MM.1S (cell line): ENCODE results near the gene HDHD5.
A peak's percentile ranks its signal among the peaks of the same experiment; 100 is the strongest.

ENCODE experiments used
- DNase-seq: peaks from one replicate; pipeline ENCODE4 v3.0.0-alpha.2; 2015
- H2AFZ ChIP-seq: fragments of 300-600 bp; sonication (generic); 2 replicates; pipeline ENCODE4 v1.6.0; 2016; ENCODE audit warnings: antibody characterized with exemption, low read length
- H3F3A ChIP-seq: fragments of 300-600 bp; sonication (generic); 2 replicates; pipeline ENCODE4 v1.6.1; 2016; ENCODE audit warnings: mild to moderate bottlenecking, antibody characterized with exemption, low read length, moderate library complexity, mixed read lengths; ENCODE audit not compliant: insufficient read depth
- H3K27ac ChIP-seq: fragments of 300-600 bp; sonication (generic); 2 replicates; pipeline ENCODE4 v1.5.1; 2016; ENCODE audit warnings: mild to moderate bottlenecking, low read length
- H3K27me3 ChIP-seq: fragments of 300-600 bp; sonication (generic); replicated peaks from 2 replicates; pipeline ENCODE4 v1.6.0; 2016; ENCODE audit warnings: low read length; ENCODE audit not compliant: insufficient read depth
- H3K36me3 ChIP-seq: fragments of 300-600 bp; sonication (generic); replicated peaks from 2 replicates; pipeline ENCODE4 v1.6.1; 2016; ENCODE audit warnings: mild to moderate bottlenecking, low read length, mixed read lengths; ENCODE audit not compliant: insufficient read depth
- H3K4me1 ChIP-seq: fragments of 300-600 bp; sonication (generic); 2 replicates; pipeline ENCODE4 v1.6.1; 2016; ENCODE audit warnings: low read length, mixed read lengths
- H3K4me2 ChIP-seq: fragments of 300-600 bp; sonication (generic); 2 replicates; pipeline ENCODE4 v1.6.0; 2016; ENCODE audit warnings: low read depth, low read length
- H3K4me3 ChIP-seq: fragments of 300-600 bp; sonication (generic); 2 replicates; pipeline ENCODE4 v1.5.1; 2016; ENCODE audit warnings: low read length, mixed read lengths
- H3K79me2 ChIP-seq: fragments of 300-600 bp; sonication (generic); 2 replicates; pipeline ENCODE4 v1.6.1; 2016; ENCODE audit warnings: mixed run types, low read length, mixed read lengths
- H3K9ac ChIP-seq: fragments of 300-600 bp; sonication (generic); 2 replicates; pipeline ENCODE4 v1.6.1; 2016; ENCODE audit warnings: low read length, mixed read lengths
- H3K9me2 ChIP-seq: fragments of 300-600 bp; sonication (generic); replicated peaks from 2 replicates; pipeline ENCODE4 v1.6.1; 2016; ENCODE audit warnings: mild to moderate bottlenecking, low read length, mixed read lengths; ENCODE audit not compliant: insufficient read depth
- H3K9me3 ChIP-seq: fragments of 300-600 bp; sonication (generic); replicated peaks from 2 replicates; pipeline ENCODE4 v1.6.1; 2016; ENCODE audit warnings: mild to moderate bottlenecking, low read length, mixed read lengths; ENCODE audit not compliant: insufficient read depth
- H4K20me1 ChIP-seq: fragments of 300-600 bp; sonication (generic); 2 replicates; pipeline ENCODE4 v1.6.1; 2016; ENCODE audit warnings: mild to moderate bottlenecking, low read length, moderate library complexity, mixed read lengths; ENCODE audit not compliant: insufficient read depth
- CTCF ChIP-seq: fragments of 300-600 bp; sonication (generic); IDR thresholded peaks from 2 replicates; pipeline ENCODE4 v1.5.1; 2016; ENCODE audit warnings: antibody characterized with exemption, low read length, mixed read lengths
- EZH2 ChIP-seq: fragments of 300-600 bp; sonication (generic); optimal IDR thresholded peaks from 2 replicates; pipeline ENCODE3; 2017; ENCODE audit warnings: low read depth, mild to moderate bottlenecking, antibody characterized with exemption, low read length, mixed read lengths
- EZH2phosphoT487 ChIP-seq: fragments of 300-600 bp; sonication (generic); IDR thresholded peaks from 2 replicates; pipeline ENCODE4 v1.6.1; 2018; ENCODE audit warnings: antibody characterized with exemption, low read length

Gene HDHD5

GRCh38 chr22:17135153-17135760, 23.8 kb downstream of the HDHD5 start:
- no peaks in the 10 kb centered on the region for H3K36me3 ChIP-seq
- H2AFZ ChIP-seq: no peak overlapping the region
- H3F3A ChIP-seq: no peaks in the 10 kb centered on the region

GRCh38 chr22:17133137-17133536, 25.9 kb downstream of the HDHD5 start:
- Histone ChIP-seq H3K9me2 (no peaks in the 10 kb centered on the region), H3F3A (no peaks in the 10 kb centered on the region), H3K27ac (no peak overlapping the region), H3K4me1 (peaks cover 7% of the 10 kb centered on the region), H3K27me3 (no peaks in the 10 kb centered on the region), H3K4me3 (no peak overlapping the region), H3K4me2 (no peak overlapping the region), H3K9me3 (no peaks in the 10 kb centered on the region), H2AFZ (no peak overlapping the region), H4K20me1 (no peaks in the 10 kb centered on the region), H3K36me3 (no peaks in the 10 kb centered on the region), H3K9ac (no peak overlapping the region), H3K79me2 (no peaks in the 10 kb centered on the region)
- TF ChIP-seq CTCF (no peak), EZH2 (no peak), EZH2phosphoT487 (no peak)
- DNase-seq: no peak

More at GRCh38 chr22:17135153-17135760, 23.8 kb downstream of the HDHD5 start:
- Histone ChIP-seq H4K20me1 (no peaks in the 10 kb centered on the region), H3K27me3 (no peaks in the 10 kb centered on the region), H3K4me3 (no peak overlapping the region), H3K9me2 (no peaks in the 10 kb centered on the region), H3K4me2 (no peak overlapping the region), H3K27ac (no peak overlapping the region), H3K79me2 (no peaks in the 10 kb centered on the region), H3K9ac (no peak overlapping the region), H3K9me3 (no peaks in the 10 kb centered on the region), H3K4me1 (peaks cover 7% of the 10 kb centered on the region)
- DNase-seq: no peak
- TF ChIP-seq EZH2phosphoT487: no peak
- TF ChIP-seq EZH2: no peak
- TF ChIP-seq CTCF: no peak

DNA sequence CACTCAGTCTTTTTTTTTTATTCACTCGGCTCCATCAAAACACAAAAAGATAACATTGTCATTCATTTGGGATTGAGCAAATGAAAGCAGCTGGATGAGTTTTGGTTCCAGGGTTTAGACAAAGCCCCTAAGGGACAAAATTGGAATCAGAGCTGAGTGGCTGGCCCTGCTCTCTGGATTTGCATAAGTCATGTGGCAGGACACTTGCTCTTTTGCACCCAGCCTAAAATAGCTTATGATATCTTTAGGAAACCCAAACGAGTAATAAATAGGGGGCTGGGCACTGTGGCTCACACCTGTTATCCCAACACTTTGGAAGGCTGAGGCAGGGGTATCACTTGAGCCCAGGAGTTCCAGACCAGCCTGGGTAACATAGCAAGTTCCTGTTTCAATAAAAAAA, 27.0 kb downstream of the HDHD5 start:
- Histone ChIP-seq H3K9me3 (no peaks in the 10 kb centered on the region), H3K9ac (no peak overlapping the region), H3K4me3 (no peak overlapping the region), H2AFZ (0 out of 2 replicates have a peak overlapping the region, but pooled peaks have one; percentile 15), H3K4me2 (no peak overlapping the region), H3K27me3 (no peaks in the 10 kb centered on the region), H3K4me1 (peaks cover 7% of the 10 kb centered on the region), H3K9me2 (no peaks in the 10 kb centered on the region), H3F3A (no peaks in the 10 kb centered on the region), H4K20me1 (no peaks in the 10 kb centered on the region), H3K36me3 (no peaks in the 10 kb centered on the region), H3K79me2 (no peaks in the 10 kb centered on the region), H3K27ac (no peak overlapping the region)
- no peak for DNase-seq
- TF ChIP-seq EZH2 (no peak), CTCF (no peak), EZH2phosphoT487 (no peak)
